NCI-H187 treated with DMSO at 0.1 percent for 48 hours (cell line): Measurements from ENCODE around the gene CA10.

Source experiments
- DNase-seq: peaks from one replicate; lab custom pipeline; 2025; lab: John Stamatoyannopoulos, UW

The CA10 gene

GRCh38 chr17:51677875-51678274, 480.6 kb downstream of the CA10 start:
- DNase-seq = no peak

- no peak for DNase-seq
Observed at GRCh38 chr17:51676691-51677487, 481.6 kb downstream of the CA10 start.

- no peak for DNase-seq
Observed at GRCh38 chr17:51674579-51675255, 483.8 kb downstream of the CA10 start.

GRCh38 chr17:51673070-51673469, 485.4 kb downstream of the CA10 start:
- DNase-seq = no peak

- DNase-seq = no peak
Observed at GRCh38 chr17:51672065-51672464, 486.4 kb downstream of the CA10 start.

GRCh38 chr17:51670899-51671298, 487.6 kb downstream of the CA10 start:
- DNase-seq = no peak

- no peak for DNase-seq
Observed at GRCh38 chr17:51668963-51669246, 489.6 kb downstream of the CA10 start.

GRCh38 chr17:51668155-51668962, 490.2 kb downstream of the CA10 start:
- DNase-seq = no peak

- DNase-seq = no peak
Observed at GRCh38 chr17:51667706-51668083, 490.8 kb downstream of the CA10 start.

GRCh38 chr17:51666971-51667705, 491.4 kb downstream of the CA10 start:
- no peak for DNase-seq

- DNase-seq = no peak
Observed at GRCh38 chr17:51662204-51663056, 496.1 kb downstream of the CA10 start.

GRCh38 chr17:51661403-51661802, 497.1 kb downstream of the CA10 start:
- DNase-seq = no peak

- DNase-seq = no peak
Observed at GRCh38 chr17:51660266-51660665, 498.2 kb downstream of the CA10 start.

- no peak for DNase-seq
Observed at GRCh38 chr17:51657224-51657623, 501.3 kb downstream of the CA10 start.

- DNase-seq = no peak
Observed at GRCh38 chr17:51653878-51654277, 504.6 kb downstream of the CA10 start.

GRCh38 chr17:51652529-51652928, 506.0 kb downstream of the CA10 start:
- DNase-seq = no peak

- DNase-seq = no peak
Observed at GRCh38 chr17:51651513-51652298, 506.8 kb downstream of the CA10 start.

GRCh38 chr17:51650772-51651171, 507.7 kb downstream of the CA10 start:
- DNase-seq = no peak

GRCh38 chr17:51650202-51650601, 508.3 kb downstream of the CA10 start:
- DNase-seq = no peak

- no peak for DNase-seq
Observed at GRCh38 chr17:51647826-51648225, 510.7 kb downstream of the CA10 start.

- no peak for DNase-seq
Observed at GRCh38 chr17:51647067-51647466, 511.4 kb downstream of the CA10 start.
